Activated CD4-positive, alpha-beta T cell treated with anti-CD3 and anti-CD28 coated beads, Interleukin-2, amount 50 U/mL, for 16 hours (primary cell): ENCODE results near the gene SEMG1.

Experiments
- DNase-seq: peaks from one replicate; pipeline ENCODE4 v3.0.0-alpha.2; 2020

The SEMG1 gene

DNA sequence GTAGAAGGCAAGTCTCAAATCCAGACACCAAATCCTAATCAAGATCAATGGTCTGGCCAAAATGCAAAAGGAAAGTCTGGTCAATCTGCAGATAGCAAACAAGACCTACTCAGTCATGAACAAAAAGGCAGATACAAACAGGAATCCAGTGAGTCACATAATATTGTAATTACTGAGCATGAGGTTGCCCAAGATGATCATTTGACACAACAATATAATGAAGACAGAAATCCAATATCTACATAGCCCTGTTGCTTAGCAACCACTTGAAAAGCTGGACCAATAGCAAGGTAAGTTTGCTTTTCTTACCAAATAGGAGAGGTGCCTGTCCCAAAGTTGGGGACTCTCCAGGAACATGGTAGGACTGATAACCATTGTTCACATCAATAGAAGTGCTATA is 16.3 kb downstream of the SEMG1 start:
- DNase-seq, result no peak

DNA sequence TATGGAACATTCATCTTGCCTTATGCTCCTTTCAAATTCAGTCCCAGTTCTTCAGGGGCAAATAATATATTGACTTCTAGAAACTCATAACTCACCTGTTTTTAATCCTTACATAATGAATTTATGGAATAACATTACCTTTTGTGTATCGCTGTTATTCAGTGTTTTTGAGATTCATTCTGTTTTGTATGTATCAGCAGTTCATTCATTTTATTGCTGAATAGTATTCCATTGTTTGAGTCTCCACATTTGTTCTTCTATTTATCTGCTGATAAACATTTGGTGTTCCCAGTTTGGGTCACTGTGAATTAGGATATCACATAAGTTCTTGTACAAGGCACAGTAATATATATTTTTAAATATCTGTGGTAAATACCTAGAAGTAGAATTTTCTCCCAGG is 19.5 kb downstream of the SEMG1 start:
- DNase-seq, result no peak

- peak; percentile 60 for DNase-seq
These were observed 22.6 kb downstream of the SEMG1 start for GRCh38 chr20:45229264-45230056.

GRCh38 chr20:45230631-45231030 is 23.8 kb downstream of the SEMG1 start:
- DNase-seq, result no peak

DNA sequence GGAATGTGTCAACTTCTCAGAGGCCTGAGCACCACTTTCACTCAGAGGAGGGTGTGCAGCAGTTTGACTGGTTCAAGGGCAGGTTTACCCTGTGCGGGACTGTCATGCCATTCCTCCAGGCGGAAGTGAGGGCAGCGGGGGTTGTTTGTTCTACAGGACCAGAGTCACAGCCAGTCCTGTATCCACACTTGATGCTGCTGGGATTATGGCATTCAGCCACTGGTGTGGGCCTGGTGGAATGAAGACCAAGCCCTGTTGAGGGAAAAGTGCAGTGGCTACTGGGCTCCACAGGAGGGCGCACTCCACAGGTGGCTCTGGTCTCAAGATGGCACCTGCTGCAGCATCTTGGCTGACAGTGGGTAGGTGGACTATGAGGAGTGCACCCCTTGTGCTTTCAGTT is 29.2 kb downstream of the SEMG1 start:
- peak; percentile 12 for DNase-seq

GRCh38 chr20:45238139-45238538 is 31.3 kb downstream of the SEMG1 start:
- DNase-seq, result no peak

- DNase-seq, result no peak
These were observed 39.3 kb downstream of the SEMG1 start for GRCh38 chr20:45246109-45246508.

GRCh38 chr20:45247865-45248264 is 41.0 kb downstream of the SEMG1 start:
- no peak for DNase-seq

GRCh38 chr20:45248609-45249008 is 41.8 kb downstream of the SEMG1 start:
- no peak for DNase-seq

- DNase-seq, result no peak
These were observed 45.2 kb downstream of the SEMG1 start for GRCh38 chr20:45251884-45252560.

DNA sequence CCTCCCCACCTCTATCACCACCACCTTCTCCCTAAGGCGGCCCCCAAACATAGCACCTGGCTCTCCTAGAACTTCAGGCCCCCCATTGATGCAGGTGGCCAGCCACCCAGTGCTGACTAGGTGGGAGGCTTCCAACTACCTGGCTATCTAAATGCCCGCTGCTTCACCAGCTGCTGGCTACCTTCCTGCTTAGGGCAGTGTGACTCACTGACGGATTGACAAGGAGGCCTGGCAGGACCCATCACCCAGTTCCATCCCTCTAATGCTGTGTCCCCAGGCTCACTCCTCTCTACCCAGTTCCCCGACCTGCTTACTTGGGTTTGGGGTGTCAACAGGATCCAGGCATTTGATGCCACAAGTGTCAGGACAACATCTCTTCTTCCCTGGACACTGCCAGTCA is 46.4 kb downstream of the SEMG1 start:
- DNase-seq, result no peak

DNA sequence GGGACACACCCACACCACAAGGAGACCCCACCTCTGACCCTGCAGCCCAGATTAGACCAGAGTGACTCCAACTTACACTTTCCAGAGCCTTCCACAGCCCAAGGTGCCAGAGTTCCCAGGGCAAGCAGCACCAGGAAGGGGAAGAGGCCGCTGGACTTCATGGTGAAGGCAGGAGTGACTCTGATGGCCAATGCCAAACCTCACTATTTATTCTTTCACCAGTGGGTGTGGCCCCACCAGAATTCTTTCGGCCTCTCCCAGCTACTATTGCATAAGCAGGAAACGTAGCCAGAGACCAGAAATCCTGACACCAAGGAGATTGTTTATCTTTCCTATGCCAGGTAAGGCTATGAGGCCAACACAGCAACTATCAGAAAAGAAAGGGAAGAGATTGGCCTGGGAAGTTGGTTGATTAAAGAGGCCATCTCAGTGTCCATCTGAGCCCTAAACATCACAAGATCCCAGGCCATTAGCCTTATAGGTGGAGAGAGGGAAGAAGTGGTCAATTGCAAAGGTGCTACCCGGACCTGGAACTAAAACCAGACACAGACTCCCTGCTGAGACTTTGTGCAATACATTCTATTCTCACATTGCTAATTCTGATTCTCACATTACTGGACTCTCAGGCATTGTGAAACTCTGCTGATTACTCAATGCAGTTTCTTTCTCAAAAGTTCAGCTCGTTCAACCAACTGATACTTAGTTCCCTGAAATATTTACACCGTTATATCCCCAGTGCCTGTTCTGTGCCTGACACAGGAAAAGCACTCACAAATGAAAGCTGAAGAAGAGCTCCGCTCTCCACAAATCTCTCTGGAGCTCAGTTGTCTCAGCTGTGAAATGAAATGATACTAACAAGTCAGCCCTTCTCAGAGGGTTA is 47.8 kb downstream of the SEMG1 start, which contains the start of gene SLPI:
Gene SLPI, minus strand, starts transcription at position 182 of the 880 bp plus-strand sequence. Its CDS starts 21 bp downstream, at position 161.
- DNase-seq, result peak; percentile 51

GRCh38 chr20:45257161-45257560 is 50.3 kb downstream of the SEMG1 start:
- DNase-seq, result no peak

- DNase-seq, result no peak
These were observed 50.9 kb downstream of the SEMG1 start for GRCh38 chr20:45257711-45258110.

DNA sequence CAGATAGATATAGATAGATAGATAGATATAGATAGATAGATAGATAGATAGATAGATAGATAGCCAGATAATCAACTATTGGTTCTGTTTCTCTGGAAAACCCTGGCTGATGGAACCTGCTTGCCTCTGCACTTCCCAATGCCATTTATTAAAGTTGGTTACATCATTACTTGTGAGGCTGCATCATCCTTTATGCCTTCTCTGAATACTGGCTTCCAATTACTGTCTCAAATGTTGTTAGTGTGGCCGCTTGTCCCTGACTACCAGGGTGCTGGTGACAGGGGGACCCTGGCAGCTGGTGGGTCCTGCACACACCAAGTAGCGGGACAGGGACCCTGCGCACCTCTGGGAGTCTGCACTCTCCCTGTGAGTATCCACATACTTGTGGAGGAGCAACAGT is 51.4 kb downstream of the SEMG1 start:
- DNase-seq, result no peak

- no peak for DNase-seq
These were observed 51.8 kb downstream of the SEMG1 start for GRCh38 chr20:45258664-45259063.
